HTERT RPE-1 (cell line): ENCODE measurements around the gene TEX11.
"Not testable (repeated sequence)": the region's sequence is repeated elsewhere in the genome, so short reads cannot be mapped to it uniquely, and the experiment has no call there.

Experiments
- in situ Hi-C: fragments of 300-500 bp; cut with MboI; formaldehyde crosslinking; loops from 4 replicates; pipeline ENCODE4 v1.14.3; 2020; ENCODE audit warnings: low sequenced_read_pairs

The TEX11 gene

DNA sequence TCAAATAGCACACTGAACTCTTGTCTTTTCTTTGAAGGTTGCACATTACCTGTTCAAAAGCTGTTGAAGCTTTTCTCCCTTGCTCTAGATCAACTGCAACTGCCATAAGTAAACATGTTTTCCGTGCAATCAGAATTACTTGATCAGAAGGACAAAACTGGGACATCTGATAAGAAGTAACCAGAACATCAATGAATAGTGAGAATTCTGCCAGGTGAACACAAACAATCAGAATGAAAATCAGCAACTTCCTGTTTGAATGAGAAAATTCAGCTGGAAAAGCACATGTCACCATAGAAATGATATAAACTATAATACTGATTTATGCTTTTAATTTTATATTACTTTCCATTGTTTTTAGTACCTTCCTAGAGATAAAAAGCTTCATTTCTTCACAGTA is 303.2 kb downstream of the TEX11 start:
- in situ Hi-C loops = no loop called here

- in situ Hi-C loops = no loop called here
Measured at GRCh38 chrX:70592091-70592490, 316.4 kb downstream of the TEX11 start.

- in situ Hi-C loops = not testable (repeated sequence)
Measured at GRCh38 chrX:70587158-70587557, 321.4 kb downstream of the TEX11 start.

GRCh38 chrX:70577442-70577841 is 331.1 kb downstream of the TEX11 start:
- in situ Hi-C loops = no loop called here

DNA sequence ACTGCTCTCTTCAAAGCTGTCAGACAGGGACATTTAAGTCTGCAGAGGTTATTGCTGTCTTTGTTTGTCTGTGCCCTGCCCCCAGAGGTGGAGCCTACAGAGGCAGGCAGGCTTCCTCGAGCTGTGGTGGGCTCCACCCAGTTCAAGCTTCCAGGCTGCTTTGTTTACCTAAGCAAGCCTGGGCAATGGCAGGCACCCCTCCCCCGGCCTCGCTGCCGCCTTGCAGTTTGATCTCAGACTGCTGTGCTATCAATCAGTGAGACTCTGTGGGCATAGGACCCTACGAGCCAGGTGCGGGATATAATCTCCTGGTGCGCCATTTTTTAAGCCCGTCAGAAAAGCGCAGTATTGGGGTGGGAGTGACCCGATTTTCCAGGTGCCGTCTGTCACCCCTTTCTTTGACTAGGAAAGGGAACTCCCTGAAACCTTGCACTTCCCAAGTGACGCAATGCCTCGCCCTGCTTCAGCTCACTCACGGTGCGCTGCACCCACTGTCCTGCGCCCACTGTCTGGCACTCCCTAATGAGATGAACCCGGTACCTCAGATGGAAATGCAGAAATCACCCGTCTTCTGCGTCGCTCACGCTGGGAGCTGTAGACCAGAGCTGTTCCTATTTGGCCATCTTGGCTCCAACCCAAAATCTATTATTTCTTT is 338.5 kb downstream of the TEX11 start:
- in situ Hi-C loops = not testable (repeated sequence)

- in situ Hi-C loops = no loop called here
Measured at GRCh38 chrX:70554948-70555347, 353.6 kb downstream of the TEX11 start.

GRCh38 chrX:70554523-70554922 is 354.0 kb downstream of the TEX11 start:
- in situ Hi-C loops = no loop called here

DNA sequence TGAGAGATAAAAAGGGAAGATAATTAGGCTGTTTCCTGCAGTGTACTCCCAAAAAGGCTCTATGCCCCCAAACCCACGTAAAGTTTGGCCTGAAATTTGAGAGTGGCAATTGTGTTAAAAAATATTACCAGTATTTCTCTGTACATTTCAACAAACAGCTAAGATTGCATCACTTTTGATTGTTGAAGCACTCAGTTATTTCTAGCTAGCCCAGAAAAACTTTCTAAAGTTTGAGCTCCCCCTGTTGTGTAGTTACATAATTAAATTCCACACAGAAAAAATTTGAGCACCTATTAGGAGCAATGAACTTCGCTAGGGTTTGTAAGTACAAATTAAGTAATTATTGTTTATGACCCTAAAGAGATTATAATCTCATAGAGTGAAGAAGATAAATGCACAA is 354.4 kb downstream of the TEX11 start:
- in situ Hi-C loops = no loop called here

DNA sequence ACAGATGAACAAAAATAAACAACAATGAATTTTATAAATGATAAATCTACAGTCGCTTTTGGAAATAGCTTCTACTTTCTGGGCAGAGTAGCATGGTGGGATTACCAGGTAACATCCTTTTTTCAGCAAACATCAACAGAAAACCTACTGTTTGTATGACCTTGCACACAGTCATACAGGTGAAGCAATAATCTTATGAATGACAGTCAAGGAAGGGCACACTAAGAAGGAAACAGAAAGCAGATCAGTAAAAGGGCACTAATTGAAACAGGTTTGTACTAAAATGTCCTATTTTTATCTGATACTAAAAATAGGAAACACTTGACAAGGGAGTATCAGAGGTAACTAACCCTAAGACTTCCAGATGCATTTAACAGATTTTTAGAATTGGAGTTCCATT is 355.0 kb downstream of the TEX11 start:
- in situ Hi-C loops = no loop called here

DNA sequence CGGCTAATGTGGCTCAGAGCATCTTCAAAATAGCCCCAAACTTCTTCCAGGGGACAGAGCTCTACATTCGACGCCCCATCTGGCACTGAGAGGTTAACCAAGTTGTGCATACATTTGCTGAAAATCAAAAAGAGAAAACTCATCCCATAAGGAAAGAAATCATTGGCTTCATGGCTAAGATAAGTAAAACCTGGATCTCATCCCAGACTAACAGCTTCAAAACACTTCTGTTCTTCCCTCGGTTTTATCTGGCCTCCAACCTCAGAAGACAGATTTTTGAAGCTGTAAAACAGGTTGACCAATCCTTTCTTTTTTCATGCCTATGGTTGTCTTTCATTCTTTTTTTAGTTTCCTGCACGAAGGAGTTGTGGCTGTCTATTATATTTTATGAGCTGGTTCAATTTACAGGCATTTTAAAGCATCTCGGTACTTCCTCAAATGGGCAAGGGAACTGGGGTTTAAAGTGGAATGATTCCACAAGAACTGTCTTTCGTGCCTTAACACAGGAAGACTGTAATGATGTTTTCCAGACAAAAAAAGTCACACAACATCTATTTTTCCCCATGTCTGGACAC is 356.3 kb downstream of the TEX11 start:
- in situ Hi-C loops = no loop called here

DNA sequence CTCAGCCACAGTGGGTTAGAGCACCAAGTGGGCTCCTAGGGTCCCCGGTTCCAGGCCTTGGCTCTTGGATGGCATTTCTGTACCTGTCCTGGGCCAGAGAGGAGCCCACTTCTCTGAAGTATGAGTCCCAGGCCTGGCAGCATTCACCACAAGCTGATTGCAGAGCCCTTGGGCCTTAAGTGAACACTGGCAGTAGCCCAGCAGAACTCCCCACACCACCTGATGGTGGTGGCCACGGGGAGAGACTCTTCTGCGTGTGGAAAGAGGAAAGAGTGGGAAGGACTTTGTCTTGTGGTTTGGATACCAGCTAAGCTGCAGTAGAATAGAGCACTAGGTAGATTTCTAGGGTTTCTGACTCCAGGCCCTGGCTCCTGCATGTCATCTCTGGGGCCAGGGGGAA is 359.1 kb downstream of the TEX11 start:
- in situ Hi-C loops = no loop called here

DNA sequence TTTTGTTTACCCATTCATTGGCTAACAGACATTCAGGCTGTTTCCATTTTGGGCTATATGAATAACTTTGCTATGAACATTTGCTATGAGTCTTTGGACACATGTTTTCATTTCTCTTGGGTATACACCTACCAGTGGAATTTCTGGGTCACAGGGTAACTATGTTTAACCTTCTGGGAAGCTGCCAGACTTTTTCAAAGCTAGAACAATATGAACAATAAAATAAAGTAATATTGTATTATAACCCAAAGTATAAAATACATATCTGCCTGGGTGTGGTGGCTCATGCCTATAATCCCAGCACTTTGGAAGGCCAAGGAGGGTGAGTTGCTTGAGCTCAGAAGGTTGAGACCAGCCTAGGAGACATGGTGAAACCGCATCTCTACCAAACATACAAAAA is 373.3 kb downstream of the TEX11 start:
- in situ Hi-C loops = no loop called here

DNA sequence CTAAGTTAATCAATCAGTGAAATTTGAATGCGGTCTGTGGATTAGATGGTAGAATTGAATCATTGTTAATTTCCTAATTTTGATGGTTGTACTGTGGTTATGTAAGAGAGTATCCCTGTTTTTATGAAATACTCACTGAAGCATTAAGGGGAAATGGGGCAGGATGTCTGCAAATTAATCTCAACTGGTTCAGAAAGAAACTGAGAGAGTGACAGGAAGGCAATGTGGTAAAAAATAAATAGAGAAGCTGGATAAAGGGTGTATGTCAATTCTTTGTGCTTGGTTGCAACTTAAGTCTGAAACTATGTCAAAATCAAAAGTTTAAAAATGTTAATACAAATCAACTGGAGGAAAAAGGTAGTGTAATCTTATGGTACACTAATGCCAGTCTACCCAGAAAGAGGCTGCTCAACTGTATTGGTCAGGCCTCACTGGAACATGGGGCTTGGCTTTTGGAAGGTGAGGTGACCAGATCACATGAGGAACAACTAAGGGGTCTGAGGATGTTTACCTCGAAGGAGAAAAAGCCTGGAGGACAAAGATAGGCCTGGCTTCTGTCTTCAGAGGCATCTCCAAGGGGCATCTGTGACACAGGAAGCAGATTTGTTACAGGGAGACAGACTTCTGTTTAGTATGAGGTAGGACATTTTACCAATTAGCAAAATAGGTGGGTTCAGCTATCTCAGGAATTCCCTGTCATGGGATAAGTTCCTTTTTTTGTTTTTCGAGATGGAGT is 380.7 kb downstream of the TEX11 start:
- in situ Hi-C loops = no loop called here

- in situ Hi-C loops = no loop called here
Measured at GRCh38 chrX:70527053-70527452, 381.5 kb downstream of the TEX11 start.

- in situ Hi-C loops = no loop called here
Measured at GRCh38 chrX:70525733-70526132, 382.8 kb downstream of the TEX11 start.

DNA sequence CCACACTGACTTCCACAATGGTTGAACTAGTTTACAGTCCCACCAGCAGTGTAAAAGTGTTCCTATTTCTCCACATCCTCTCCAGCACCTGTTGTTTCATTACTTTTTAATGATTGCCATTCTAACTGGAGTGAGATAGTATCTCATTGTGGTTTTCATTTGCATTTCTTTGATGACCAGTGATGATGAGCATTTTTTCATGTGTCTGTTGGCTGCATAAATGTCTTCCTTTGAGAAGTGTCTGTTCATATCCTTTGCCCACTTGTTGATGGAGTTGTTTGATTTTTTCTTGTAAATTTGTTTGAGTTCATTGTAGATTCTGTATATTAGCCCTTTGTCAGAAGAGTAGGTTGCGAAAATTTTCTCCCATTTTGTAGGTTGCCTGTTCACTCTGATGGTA is 392.8 kb downstream of the TEX11 start:
- in situ Hi-C loops = not testable (repeated sequence)

- in situ Hi-C loops = not testable (repeated sequence)
Measured at GRCh38 chrX:70515270-70515669, 393.2 kb downstream of the TEX11 start.

GRCh38 chrX:70509078-70509477 is 399.4 kb downstream of the TEX11 start:
- in situ Hi-C loops = no loop called here

DNA sequence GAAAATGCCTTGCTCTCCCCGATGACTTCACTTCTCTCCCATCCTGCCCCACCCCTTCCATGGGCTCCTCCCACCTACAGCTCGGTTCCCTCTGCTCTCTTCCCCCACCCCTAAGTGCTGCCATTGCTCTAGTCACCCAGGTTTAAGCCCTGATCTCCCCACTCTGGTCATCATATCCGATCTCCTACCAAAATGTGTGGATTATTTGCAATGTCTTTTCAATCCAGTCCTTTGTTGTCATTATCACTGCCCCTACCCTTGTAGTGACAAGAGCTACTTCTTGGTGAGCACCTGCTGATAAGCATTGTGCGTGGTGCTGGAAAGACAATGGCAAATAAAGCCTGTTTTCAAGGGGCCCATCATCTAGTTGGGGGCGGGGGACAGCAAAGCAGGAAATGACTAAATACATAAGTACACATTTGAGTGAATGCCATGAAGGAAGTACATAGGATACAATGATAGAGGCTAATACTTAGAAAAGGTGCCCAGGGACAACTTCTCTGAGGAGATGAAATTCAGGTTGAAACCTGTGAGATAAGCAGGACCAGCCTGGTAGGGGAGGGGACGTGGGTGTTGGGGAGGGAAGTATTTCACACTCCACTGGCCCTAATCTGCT is 400.1 kb downstream of the TEX11 start:
- in situ Hi-C loops = no loop called here

DNA sequence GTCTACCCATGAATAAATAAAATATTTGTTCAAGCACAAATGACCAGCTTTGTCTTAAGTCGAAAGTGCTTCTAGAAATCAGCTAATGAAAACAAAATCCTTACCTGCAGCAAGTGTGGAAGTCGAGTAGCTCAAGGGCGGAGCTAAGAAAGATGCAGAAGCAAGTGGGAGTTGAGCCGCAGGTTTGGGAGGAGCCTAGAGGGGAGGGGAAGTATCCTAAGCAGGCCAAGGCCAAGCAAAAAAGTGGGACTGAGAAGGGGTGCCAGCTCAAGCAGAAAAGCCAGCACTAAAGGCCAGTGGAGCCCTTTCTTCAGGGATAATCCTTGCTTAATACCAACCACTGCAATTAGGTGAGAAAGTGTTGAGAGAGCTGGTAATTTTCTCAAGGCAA is 403.1 kb downstream of the TEX11 start:
- in situ Hi-C loops = no loop called here

DNA sequence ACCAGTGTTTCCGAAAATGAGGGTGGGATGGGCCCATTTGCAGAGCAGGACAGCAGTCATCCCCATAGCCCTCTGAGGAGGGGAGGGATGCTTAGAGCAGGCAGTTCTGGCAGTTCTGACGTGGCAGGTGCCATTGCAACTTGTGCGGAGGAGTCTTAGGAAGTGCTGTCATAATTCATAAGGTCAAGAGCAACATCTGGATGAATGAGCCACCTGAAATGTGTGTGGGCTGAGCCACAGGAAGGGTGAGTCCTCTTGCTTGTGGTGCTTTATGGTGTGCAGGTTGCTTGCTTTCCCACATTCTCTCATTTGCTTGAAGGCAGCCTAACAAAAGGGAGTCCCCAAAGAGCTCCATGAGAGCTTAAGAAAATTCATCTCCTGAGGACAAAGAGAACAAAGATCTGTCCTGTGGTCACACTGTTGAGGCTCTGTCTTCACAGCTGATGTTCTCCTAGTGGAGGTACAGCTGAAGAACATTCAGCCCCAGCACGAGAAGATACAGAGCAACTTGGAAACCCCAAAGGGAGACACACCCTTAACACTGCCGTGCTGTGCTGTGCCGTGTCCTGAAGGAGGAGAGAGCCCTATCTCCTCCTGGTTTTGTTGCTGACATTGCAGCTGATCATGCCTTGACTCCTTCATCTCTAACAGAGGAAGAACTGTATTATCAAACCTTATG is 403.6 kb downstream of the TEX11 start:
- in situ Hi-C loops = no loop called here
